Measurements from ENCODE around the gene SDR39U1. TPM values are rescaled to one million over a fixed set of nuclear protein-coding genes. Genes with fewer than 3 reads are reported as not detected.

SDR39U1 gene
- total RNA-seq, 1 donor from 2014 or later, result 86.8 TPM

GRCh38 chr14:24416254-24416931 lies 26.2 kb downstream of the SDR39U1 start:
- intact Hi-C loops (cut with micrococcal nuclease), result no loop called here
- ATAC-seq (no peak), DNase-seq (no peak)

DNA sequence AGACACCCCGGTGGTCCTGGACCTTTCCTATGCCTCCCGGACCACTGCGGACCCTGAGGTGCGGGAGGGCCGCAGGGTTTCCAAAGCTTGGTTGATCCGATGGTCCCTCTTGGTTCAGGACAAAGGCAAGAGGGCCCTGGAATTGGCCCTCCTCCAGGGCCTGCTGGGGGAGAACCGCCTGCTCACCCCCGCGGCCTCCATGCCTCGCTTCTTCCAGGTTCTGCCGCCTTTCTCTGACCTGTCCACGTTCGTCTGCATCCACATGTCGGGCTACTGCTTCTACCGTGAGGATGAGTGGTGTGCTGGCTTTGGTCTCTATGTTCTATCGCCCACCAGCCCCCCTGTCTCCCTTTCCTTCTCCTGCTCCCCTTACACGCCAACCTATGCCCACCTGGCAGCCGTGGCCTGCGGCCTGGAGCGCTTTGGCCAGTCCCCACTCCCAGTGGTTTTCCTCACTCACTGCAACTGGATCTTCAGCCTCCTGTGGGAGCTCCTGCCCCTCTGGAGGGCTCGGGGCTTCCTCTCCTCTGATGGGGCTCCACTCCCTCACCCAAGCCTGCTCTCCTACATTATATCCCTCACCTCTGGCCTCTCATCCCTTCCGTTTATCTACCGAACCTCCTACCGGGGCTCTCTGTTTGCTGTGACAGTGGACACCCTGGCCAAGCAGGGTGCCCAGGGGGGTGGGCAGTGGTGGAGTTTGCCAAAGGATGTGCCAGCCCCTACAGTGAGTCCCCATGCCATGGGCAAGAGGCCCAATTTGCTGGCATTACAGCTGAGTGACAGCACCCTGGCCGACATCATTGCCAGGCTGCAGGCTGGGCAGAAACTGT lies 26.9 kb downstream of the SDR39U1 start:
- intact Hi-C loops (cut with micrococcal nuclease), result no loop called here
- no peak for ATAC-seq
- DNase-seq, result no peak

DNA sequence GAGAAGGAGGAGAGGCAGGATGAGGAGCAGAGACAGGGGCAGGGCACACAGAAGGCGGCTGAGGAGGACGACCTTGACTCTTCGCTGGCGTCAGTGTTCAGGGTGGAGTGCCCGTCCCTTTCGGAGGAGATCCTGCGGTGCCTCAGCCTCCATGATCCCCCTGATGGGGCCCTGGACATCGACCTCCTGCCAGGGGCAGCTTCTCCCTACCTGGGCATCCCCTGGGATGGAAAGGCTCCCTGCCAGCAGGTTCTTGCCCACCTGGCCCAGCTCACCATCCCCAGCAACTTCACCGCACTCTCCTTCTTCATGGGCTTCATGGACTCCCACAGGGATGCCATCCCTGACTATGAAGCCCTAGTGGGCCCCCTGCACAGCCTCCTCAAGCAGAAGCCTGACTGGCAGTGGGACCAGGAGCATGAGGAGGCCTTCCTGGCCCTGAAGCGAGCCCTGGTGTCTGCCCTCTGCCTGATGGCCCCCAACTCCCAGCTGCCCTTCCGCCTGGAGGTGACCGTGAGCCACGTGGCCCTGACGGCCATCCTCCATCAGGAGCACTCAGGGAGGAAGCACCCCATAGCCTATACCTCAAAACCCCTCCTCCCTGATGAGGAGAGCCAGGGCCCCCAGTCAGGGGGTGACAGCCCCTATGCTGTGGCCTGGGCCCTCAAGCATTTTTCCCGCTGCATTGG lies 27.7 kb downstream of the SDR39U1 start:
- DNase-seq, result no peak
- intact Hi-C loops (cut with micrococcal nuclease), result no loop called here

GRCh38 chr14:24414077-24414476 lies 28.5 kb downstream of the SDR39U1 start:
- ATAC-seq (no peak), DNase-seq (no peak)
- intact Hi-C loops (cut with micrococcal nuclease), result no loop called here

More for the DNA sequence above, 27.7 kb downstream of the SDR39U1 start:
- no peak for ATAC-seq

DNA sequence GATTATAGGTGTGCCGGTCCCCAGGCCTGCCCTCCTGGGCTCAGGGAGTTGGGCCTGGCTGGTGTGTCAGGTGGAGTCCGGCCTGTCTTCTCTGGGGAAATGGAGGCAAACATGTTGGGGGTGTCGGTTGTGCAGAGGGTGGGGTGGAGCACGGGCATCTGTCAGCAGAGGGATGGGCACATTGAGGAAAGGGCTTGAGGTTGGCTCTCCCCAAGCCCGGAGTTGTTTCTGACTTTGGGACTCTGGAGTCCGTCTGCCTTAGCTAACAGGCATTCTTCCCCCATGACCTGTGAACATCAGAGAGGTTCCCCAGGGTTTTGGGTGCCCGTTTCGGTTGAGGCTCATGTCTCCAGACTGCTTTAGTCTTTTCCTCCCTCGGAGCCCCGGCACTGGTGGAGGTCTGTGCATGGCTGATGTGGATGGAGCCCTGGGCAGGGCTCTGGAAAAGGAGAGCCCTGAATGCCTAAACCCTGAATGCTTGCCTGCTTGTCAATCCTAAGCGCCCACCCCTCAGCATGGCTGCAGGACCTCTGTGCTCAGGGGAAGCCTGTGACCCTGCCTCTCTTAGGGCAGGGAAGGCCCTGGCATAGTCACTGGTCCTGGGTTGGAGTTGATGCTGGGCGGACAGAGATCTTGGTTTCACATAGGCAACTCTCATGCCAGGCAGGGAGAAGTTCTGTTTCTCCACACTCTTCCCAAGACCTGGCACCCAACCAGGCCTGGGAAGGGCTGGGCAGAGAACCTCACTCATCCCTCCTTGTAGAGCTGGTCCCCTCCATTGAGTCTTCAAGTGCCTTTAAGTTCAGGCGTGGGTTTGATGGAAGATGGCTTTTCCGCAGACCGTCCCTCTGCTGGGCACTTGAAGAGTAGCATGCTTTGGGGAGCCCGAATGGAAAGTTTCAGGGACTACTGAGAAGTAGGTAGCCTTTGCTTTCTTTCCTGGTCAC lies 30.9 kb downstream of the SDR39U1 start:
- intact Hi-C loops (cut with micrococcal nuclease), result no loop called here
- DNase-seq (no peak), ATAC-seq (peak; percentile 23)

GRCh38 chr14:24409956-24410355 lies 32.6 kb downstream of the SDR39U1 start:
- DNase-seq (no peak), ATAC-seq (no peak)
- intact Hi-C loops (cut with micrococcal nuclease), result no loop called here

GRCh38 chr14:24409192-24409591 lies 33.4 kb downstream of the SDR39U1 start:
- ATAC-seq, result no peak
- DNase-seq, result no peak
- intact Hi-C loops (cut with micrococcal nuclease), result no loop called here

GRCh38 chr14:24408764-24409163 lies 33.8 kb downstream of the SDR39U1 start:
- DNase-seq (no peak), ATAC-seq (no peak)

GRCh38 chr14:24407608-24408325 lies 34.8 kb downstream of the SDR39U1 start:
- intact Hi-C loops (cut with micrococcal nuclease), result no loop called here
- DNase-seq (no peak), ATAC-seq (no peak)

More at GRCh38 chr14:24408764-24409163, 33.8 kb downstream of the SDR39U1 start:
- intact Hi-C loops (cut with micrococcal nuclease), result no loop called here

GRCh38 chr14:24406416-24406815 lies 36.2 kb downstream of the SDR39U1 start:
- intact Hi-C loops (cut with micrococcal nuclease), result no loop called here
- DNase-seq (no peak), ATAC-seq (no peak)

DNA sequence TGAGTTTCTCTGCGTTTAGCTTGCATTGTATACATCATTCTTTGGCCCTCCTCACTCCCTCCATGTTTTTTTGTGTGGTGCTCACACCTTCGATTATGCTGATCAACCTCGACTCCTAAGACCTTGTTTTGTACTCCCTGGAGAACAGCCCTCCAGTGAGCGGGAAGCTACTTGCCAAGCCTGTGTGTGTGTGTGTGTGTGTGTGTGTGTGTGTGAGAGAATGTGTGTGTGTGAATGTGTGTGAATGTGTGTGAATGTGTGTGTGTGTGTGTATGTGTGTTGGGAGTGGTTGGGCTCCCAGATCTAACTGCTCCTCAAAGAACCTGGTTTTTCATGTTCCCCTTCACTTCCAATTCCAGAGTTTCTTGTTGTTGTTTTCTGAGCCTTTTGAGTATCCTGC lies 37.8 kb downstream of the SDR39U1 start:
- DNase-seq (no peak), ATAC-seq (no peak)
- intact Hi-C loops (cut with micrococcal nuclease), result no loop called here

DNA sequence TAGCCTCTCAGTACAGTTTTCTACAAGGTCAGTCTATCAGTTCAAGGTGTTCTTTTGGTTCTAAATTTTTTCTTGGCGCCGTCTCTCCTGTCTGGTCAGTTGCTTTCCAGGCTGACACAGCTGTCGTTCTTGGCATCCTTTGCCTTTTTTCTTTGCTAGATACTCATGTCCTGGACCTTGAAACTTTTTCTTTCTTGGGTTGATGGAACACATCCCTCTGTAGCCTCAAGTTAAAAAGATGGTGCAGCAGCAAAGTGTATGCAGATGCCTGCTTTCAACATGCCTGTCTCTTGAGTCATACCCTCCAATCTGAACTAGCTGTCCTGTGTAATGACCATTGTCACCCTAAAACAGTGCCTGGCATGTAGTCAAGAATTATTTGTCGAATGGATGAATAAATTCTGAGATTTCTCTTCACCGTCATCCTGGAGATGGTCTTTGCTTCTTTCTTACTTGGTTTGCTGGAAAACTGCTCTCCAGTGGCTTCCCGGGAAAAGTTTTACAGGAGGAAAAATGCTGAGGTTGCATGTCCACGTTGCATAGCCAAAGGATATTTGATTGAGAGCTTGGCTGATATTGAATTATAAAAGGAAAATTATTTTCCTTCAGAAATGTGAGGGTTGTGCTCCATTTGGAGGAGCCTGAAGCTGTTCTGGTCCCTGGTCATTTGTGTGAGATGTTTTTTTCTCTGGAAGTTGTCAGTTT lies 39.1 kb downstream of the SDR39U1 start:
- ATAC-seq (peak; percentile 52), DNase-seq (no peak)
- intact Hi-C loops (cut with micrococcal nuclease), result no loop called here

DNA sequence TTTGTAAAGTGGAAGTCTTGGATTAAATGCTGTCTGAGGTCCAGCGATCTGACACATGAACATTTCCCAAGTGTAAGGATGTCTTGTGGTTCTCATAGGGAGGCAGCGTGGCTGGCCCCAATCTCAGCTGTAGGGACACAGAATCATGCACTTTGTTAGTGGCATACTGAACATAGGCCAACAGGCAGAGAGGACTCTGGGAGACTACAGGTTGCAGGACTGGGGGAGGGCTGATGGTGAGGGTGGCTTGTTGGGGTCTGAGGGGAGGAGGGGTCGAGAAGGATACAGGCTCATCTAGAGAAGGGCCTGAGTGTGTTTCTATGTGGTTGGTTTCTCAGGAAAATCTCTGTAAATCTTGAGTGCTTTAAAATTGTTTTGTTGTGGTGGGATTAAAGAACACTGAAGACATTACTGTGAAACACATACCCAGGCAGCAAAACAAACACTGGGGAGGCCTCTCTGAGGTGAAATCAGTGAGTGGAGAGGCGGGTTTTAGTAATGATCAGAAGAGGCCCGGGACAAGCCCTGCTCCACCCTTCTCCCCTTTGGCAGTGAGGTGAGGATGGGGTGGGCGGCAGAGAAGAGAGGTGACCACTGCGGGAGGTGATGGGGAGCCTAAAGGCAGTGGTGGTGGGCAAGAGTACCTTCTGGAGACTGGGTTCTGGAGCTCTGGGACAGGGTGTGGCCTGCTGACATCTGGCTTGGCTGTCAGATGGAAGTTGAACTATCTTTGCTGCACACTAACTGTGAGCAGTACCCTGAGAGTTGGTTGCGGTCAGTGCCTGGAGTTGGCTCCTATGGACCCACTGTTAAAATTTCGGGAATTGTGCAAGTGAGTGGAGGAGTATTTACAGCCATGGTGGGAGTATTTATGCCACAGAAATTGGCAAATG lies 40.5 kb downstream of the SDR39U1 start:
- ATAC-seq (peak; percentile 26), DNase-seq (no peak)
- intact Hi-C loops (cut with micrococcal nuclease), result no loop called here

- ATAC-seq (no peak), DNase-seq (no peak)
- intact Hi-C loops (cut with micrococcal nuclease), result no loop called here
Measured at GRCh38 chr14:24399999-24400718, 42.4 kb downstream of the SDR39U1 start.

DNA sequence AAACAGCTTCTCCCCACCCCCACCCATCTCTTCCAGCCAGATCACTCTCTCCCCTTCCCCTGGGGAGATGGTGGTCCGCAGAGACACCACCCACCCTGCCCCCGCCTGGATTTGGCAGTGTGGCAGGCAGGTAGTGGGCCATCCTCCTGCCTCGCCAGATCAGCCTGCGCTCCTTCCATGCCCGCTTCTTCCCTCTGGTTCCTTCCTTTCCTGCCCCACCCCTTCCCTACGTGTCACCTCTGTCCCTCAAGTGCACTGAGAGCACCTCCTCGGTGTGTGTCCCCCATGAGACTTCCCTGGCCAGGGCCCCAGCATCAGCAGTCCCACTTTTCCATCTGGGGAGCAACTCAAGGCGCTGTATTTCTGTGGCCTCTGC lies 43.1 kb downstream of the SDR39U1 start:
- DNase-seq (no peak), ATAC-seq (peak; percentile 2)
- intact Hi-C loops (cut with micrococcal nuclease), result no loop called here
